ENCODE data around the gene CALHM2. TPM values are rescaled to one million over a fixed set of nuclear protein-coding genes. Genes with fewer than 3 reads are reported as not detected.

Gene CALHM2
- total and polyA plus RNA-seq, 2 of the 13 experiments (the other 11 are each of a cell fraction or from before 2014, with no cell fraction given): 0.15 TPM; not detected in 1

DNA sequence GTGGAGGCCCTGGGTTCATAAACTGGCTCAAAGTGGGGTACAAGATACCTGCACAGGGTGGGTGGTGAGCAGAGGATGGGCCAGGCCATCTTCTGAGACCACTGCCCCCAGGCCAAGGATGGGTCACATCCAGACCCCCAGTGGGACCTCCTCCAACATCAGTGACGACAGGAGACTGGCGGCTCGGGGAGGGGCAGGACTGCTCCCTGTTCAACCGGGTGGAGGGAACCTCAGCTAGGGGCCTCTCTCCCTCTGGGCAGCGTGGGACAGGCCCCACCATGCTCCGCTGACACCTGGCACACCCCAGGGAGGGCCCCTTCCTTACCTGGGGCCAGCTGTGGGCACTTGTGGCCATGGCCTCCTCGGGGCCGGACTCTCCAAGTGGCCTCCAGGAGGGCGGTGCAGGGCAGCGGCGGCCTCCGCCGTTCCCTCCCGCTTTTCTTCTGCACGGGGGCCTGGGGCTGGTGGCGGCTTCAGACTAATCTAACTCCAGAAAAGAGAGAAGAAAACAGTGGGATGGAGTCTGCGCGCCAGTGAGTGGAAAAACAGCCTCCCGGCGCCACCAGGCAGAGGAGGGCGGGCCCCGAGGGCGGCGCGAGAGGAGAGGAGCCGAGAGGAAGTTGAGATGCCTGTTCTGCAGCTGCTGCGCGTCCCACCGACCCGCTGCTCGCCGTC lies at the start of gene CALHM2 (continued):
- TF ChIP-seq ZFX (CRISPR knock-in tag; IDR thresholded peaks at IDR 0.05; ENCODE audit: low read depth) (peak; percentile 32; the same call in 1 of the 2 replicates), ZNF20 (CRISPR knock-in tag; IDR thresholded peaks at IDR 0.05) (no peak), HNRNPLL (IDR thresholded peaks at IDR 0.05; ENCODE audit: low read depth, low read length, poor library complexity, severe bottlenecking) (peak; percentile 23), KDM2A (CRISPR knock-in tag; IDR thresholded peaks at IDR 0.05; ENCODE audit: borderline replicate concordance, low read depth) (0 out of 2 replicates have a peak, but pooled peaks have one; percentile 18), REL (CRISPR knock-in tag; conservative IDR thresholded peaks at IDR 0.05) (0 out of 2 replicates have a peak, but pooled peaks have one; percentile 54), HNF4G (IDR thresholded peaks at IDR 0.05; ENCODE audit: borderline replicate concordance, low read depth, low read length) (no peak), HNF4G (CRISPR knock-in tag; IDR thresholded peaks at IDR 0.05; ENCODE audit: borderline replicate concordance, low read depth) (no peak)
- TF ChIP-seq, protein P1, sequence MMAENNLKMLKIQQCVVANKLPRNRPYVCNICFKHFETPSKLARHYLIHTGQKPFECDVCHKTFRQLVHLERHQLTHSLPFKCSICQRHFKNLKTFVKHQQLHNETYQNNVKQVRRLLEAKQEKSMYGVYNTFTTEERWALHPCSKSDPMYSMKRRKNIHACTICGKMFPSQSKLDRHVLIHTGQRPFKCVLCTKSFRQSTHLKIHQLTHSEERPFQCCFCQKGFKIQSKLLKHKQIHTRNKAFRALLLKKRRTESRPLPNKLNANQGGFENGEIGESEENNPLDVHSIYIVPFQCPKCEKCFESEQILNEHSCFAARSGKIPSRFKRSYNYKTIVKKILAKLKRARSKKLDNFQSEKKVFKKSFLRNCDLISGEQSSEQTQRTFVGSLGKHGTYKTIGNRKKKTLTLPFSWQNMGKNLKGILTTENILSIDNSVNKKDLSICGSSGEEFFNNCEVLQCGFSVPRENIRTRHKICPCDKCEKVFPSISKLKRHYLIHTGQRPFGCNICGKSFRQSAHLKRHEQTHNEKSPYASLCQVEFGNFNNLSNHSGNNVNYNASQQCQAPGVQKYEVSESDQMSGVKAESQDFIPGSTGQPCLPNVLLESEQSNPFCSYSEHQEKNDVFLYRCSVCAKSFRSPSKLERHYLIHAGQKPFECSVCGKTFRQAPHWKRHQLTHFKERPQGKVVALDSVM (CRISPR knock-in tag; IDR thresholded peaks at IDR 0.05): peak; percentile 95
- TF ChIP-seq, protein P2, sequence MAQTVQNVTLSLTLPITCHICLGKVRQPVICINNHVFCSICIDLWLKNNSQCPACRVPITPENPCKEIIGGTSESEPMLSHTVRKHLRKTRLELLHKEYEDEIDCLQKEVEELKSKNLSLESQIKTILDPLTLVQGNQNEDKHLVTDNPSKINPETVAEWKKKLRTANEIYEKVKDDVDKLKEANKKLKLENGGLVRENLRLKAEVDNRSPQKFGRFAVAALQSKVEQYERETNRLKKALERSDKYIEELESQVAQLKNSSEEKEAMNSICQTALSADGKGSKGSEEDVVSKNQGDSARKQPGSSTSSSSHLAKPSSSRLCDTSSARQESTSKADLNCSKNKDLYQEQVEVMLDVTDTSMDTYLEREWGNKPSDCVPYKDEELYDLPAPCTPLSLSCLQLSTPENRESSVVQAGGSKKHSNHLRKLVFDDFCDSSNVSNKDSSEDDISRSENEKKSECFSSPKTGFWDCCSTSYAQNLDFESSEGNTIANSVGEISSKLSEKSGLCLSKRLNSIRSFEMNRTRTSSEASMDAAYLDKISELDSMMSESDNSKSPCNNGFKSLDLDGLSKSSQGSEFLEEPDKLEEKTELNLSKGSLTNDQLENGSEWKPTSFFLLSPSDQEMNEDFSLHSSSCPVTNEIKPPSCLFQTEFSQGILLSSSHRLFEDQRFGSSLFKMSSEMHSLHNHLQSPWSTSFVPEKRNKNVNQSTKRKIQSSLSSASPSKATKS (CRISPR knock-in tag; IDR thresholded peaks at IDR 0.05): no peak
- TF ChIP-seq, protein P3, sequence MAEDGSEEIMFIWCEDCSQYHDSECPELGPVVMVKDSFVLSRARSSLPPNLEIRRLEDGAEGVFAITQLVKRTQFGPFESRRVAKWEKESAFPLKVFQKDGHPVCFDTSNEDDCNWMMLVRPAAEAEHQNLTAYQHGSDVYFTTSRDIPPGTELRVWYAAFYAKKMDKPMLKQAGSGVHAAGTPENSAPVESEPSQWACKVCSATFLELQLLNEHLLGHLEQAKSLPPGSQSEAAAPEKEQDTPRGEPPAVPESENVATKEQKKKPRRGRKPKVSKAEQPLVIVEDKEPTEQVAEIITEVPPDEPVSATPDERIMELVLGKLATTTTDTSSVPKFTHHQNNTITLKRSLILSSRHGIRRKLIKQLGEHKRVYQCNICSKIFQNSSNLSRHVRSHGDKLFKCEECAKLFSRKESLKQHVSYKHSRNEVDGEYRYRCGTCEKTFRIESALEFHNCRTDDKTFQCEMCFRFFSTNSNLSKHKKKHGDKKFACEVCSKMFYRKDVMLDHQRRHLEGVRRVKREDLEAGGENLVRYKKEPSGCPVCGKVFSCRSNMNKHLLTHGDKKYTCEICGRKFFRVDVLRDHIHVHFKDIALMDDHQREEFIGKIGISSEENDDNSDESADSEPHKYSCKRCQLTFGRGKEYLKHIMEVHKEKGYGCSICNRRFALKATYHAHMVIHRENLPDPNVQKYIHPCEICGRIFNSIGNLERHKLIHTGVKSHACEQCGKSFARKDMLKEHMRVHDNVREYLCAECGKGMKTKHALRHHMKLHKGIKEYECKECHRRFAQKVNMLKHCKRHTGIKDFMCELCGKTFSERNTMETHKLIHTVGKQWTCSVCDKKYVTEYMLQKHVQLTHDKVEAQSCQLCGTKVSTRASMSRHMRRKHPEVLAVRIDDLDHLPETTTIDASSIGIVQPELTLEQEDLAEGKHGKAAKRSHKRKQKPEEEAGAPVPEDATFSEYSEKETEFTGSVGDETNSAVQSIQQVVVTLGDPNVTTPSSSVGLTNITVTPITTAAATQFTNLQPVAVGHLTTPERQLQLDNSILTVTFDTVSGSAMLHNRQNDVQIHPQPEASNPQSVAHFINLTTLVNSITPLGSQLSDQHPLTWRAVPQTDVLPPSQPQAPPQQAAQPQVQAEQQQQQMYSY (CRISPR knock-in tag; IDR thresholded peaks at IDR 0.05): peak; percentile 57
